HepG2 (cell line): ENCODE measurements around the gene POLRMT. TPM values are rescaled to one million over a fixed set of nuclear protein-coding genes. Genes with fewer than 3 reads are reported as not detected.

Experiments
- ATRX ChIP-seq: sonication (generic); formaldehyde crosslinking; IDR thresholded peaks from 2 replicates; pipeline ENCODE4 v1.4.0; 2020; ENCODE audit warnings: missing genetic modification reagents, borderline replicate concordance
- CHD2 ChIP-seq: IDR thresholded peaks from 2 replicates; pipeline ENCODE4 v1.6.1; 2011; ENCODE audit warnings: low read depth, low read length, improper control_type of control experiment
- CTCF ChIP-seq: sonication (generic); formaldehyde crosslinking; IDR thresholded peaks from 2 replicates; pipeline ENCODE4 v1.5.0; 2020; ENCODE audit warnings: mild to moderate bottlenecking, missing genetic modification reagents, moderate library complexity
- HES4 ChIP-seq: sonication (generic); formaldehyde crosslinking; IDR thresholded peaks from 2 replicates; pipeline ENCODE4 v1.9.0; 2021; ENCODE audit warnings: mild to moderate bottlenecking, missing genetic modification reagents, borderline replicate concordance
- HOXD1 ChIP-seq: sonication (generic); formaldehyde crosslinking; IDR thresholded peaks from 2 replicates; pipeline ENCODE4 v1.5.0; 2020; ENCODE audit warnings: missing genetic modification reagents
- IKZF4 ChIP-seq: sonication (generic); formaldehyde crosslinking; IDR thresholded peaks from 2 replicates; pipeline ENCODE4 v1.5.1; 2020; ENCODE audit warnings: borderline replicate concordance, mild to moderate bottlenecking, low read depth, missing genetic modification reagents; ENCODE audit errors: not compliant biosample characterization
- PCBP2 ChIP-seq: fragments of 200-400 bp; formaldehyde crosslinking; optimal IDR thresholded peaks from 2 replicates; pipeline ENCODE3; 2018; ENCODE audit warnings: low read length, low read depth; ENCODE audit not compliant: poor library complexity, severe bottlenecking
- PRDM4 ChIP-seq: sonication (generic); formaldehyde crosslinking; IDR thresholded peaks from 2 replicates; pipeline ENCODE4 v1.9.0; 2021; ENCODE audit warnings: missing genetic modification reagents, borderline replicate concordance
- PREB ChIP-seq: sonication (generic); formaldehyde crosslinking; IDR thresholded peaks from 2 replicates; pipeline ENCODE4 v1.4.0; 2020; ENCODE audit warnings: missing genetic modification reagents
- THRA ChIP-seq: sonication (generic); formaldehyde crosslinking; IDR thresholded peaks from 2 replicates; pipeline ENCODE4 v1.4.0; 2020; ENCODE audit warnings: missing genetic modification reagents, borderline replicate concordance
- ZBTB3 ChIP-seq: sonication (generic); formaldehyde crosslinking; IDR thresholded peaks from 2 replicates; pipeline ENCODE4 v1.4.0; 2020; ENCODE audit warnings: low read depth, mild to moderate bottlenecking, moderate library complexity, missing genetic modification reagents, borderline replicate concordance
- ZFP36L2 ChIP-seq: sonication (generic); formaldehyde crosslinking; IDR thresholded peaks from 2 replicates; pipeline ENCODE4 v1.4.0; 2020; ENCODE audit warnings: missing genetic modification reagents
- ZMAT3 ChIP-seq: sonication (generic); formaldehyde crosslinking; conservative IDR thresholded peaks from 2 replicates; pipeline ENCODE4 v1.7.0; 2021; ENCODE audit warnings: missing genetic modification reagents
- ZNF17 ChIP-seq: sonication (generic); formaldehyde crosslinking; IDR thresholded peaks from 2 replicates; pipeline ENCODE4 v1.5.0; 2020; ENCODE audit warnings: mild to moderate bottlenecking, missing genetic modification reagents
- ZNF205 ChIP-seq: IDR thresholded peaks from 2 replicates; pipeline ENCODE4 v1.6.1; 2018; ENCODE audit warnings: missing biosample characterization, missing genetic modification reagents
- ZNF329 ChIP-seq: sonication (generic); formaldehyde crosslinking; IDR thresholded peaks from 2 replicates; pipeline ENCODE4 v1.9.0; 2021; ENCODE audit warnings: low read depth, mild to moderate bottlenecking, missing genetic modification reagents
- ZNF572 ChIP-seq: sonication (generic); formaldehyde crosslinking; IDR thresholded peaks from 2 replicates; pipeline ENCODE4 v1.5.1; 2020; ENCODE audit warnings: mild to moderate bottlenecking, missing genetic modification reagents
- ZNF691 ChIP-seq: sonication (generic); formaldehyde crosslinking; IDR thresholded peaks from 2 replicates; pipeline ENCODE4 v1.4.0; 2020; ENCODE audit warnings: missing genetic modification reagents, low read depth, mild to moderate bottlenecking, borderline replicate concordance
- ZNF761 ChIP-seq: sonication (generic); formaldehyde crosslinking; conservative IDR thresholded peaks from 2 replicates; pipeline ENCODE4 v1.4.0; 2020; ENCODE audit warnings: mild to moderate bottlenecking, missing genetic modification reagents
- ZNF777 ChIP-seq: sonication (generic); formaldehyde crosslinking; IDR thresholded peaks from 2 replicates; pipeline ENCODE4 v1.4.0; 2020; ENCODE audit warnings: missing genetic modification reagents
- ZNF841 ChIP-seq: sonication (generic); formaldehyde crosslinking; IDR thresholded peaks from 2 replicates; pipeline ENCODE4 v1.8.1; 2023; ENCODE audit warnings: missing genetic modification reagents, borderline replicate concordance
- ZSCAN12 ChIP-seq: sonication (generic); formaldehyde crosslinking; IDR thresholded peaks from 2 replicates; pipeline ENCODE4 v1.9.0; 2021; ENCODE audit warnings: mild to moderate bottlenecking, missing genetic modification reagents
- ZSCAN29 ChIP-seq: sonication (generic); formaldehyde crosslinking; conservative IDR thresholded peaks from 2 replicates; pipeline ENCODE4 v1.4.0; 2020; ENCODE audit warnings: mild to moderate bottlenecking, missing genetic modification reagents
- polyA plus RNA-seq, 8 experiments: library from polyadenylated mRNA; depleted of rRNA in 3 of 8; stranded (reverse) in 7 of 8; unstranded in 1 of 8; fragments of >200 nt; fragmentation: Illumina TruSeq in 4 of 8; extraction: Trizol in 4 of 8; gene quantifications; 2 replicates each; pipeline versions ENCODE4 v1.2.1 to v1.2.3, GENCODE V29; 2011 to 2016; ENCODE audit warnings: low read depth in 4 of 8, missing spikeins in 1 of 8, mixed read lengths in 1 of 8; ENCODE audit not compliant: insufficient read depth in 1 of 8
- total RNA-seq, 5 experiments: library from RNA; depleted of rRNA; stranded (reverse); fragments of >200 nt; fragmentation: Illumina TruSeq; extraction: Trizol; gene quantifications; 2 replicates each; pipeline ENCODE4 v1.2.3, GENCODE V29; 2016; ENCODE audit warnings: low read depth in 1 of 5

Gene POLRMT
- total and polyA plus RNA-seq, 2 of the 13 experiments (the other 11 are each of a cell fraction or from before 2014, with no cell fraction given), result 78.0 to 101 TPM

GRCh38 chr19:664913-665443 lies 31.6 kb upstream of the POLRMT start (continued):
- peak; percentile 98 for TF ChIP-seq CTCF (CRISPR knock-in tag)
- no peak for TF ChIP-seq ZBTB3 (CRISPR knock-in tag)
- TF ChIP-seq ZNF841 (CRISPR knock-in tag), result no peak
- no peak for TF ChIP-seq PRDM4 (CRISPR knock-in tag)
- no peak for TF ChIP-seq ZMAT3 (CRISPR knock-in tag)
- no peak for TF ChIP-seq PCBP2
- no peak for TF ChIP-seq ZSCAN29 (CRISPR knock-in tag)
- peak; percentile 75; the same call in 1 of the 2 replicates for TF ChIP-seq HES4 (CRISPR knock-in tag)
- TF ChIP-seq ZNF205 (CRISPR knock-in tag), result peak; percentile 83
- 0 out of 2 replicates have a peak, but pooled peaks have one; percentile 41 for TF ChIP-seq THRA
- TF ChIP-seq ZFP36L2 (CRISPR knock-in tag), result no peak
- no peak for TF ChIP-seq ZNF761 (CRISPR knock-in tag)
- no peak for TF ChIP-seq ZNF691
- TF ChIP-seq ZNF777 (CRISPR knock-in tag), result no peak
- no peak for TF ChIP-seq ZNF17
- peak; percentile 97 for TF ChIP-seq ZNF572 (CRISPR knock-in tag)
- 0 out of 2 replicates have a peak, but pooled peaks have one; percentile 33 for TF ChIP-seq ZSCAN12 (CRISPR knock-in tag)
- no peak for TF ChIP-seq CHD2
- no peak for TF ChIP-seq IKZF4
- no peak for TF ChIP-seq ATRX
- no peak for TF ChIP-seq PREB (CRISPR knock-in tag)
- TF ChIP-seq ZNF329 (CRISPR knock-in tag), result peak; percentile 84; the same call in 1 of the 2 replicates
- no peak for TF ChIP-seq HOXD1 (CRISPR knock-in tag)
